ENCODE data around the gene DDX10.

DDX10 gene

GRCh38 chr11:108873310-108873709 is 208.4 kb downstream of the DDX10 start:
- DNase-seq (ENCODE audit: low spot score) = no peak

GRCh38 chr11:108873941-108874340 is 209.1 kb downstream of the DDX10 start:
- DNase-seq (ENCODE audit: low spot score) = no peak

- no peak for DNase-seq (ENCODE audit: low spot score)
These were observed 210.3 kb downstream of the DDX10 start for GRCh38 chr11:108875134-108875533.

- DNase-seq (ENCODE audit: low spot score) = no peak
These were observed 212.3 kb downstream of the DDX10 start for GRCh38 chr11:108877178-108877577.

GRCh38 chr11:108880510-108880909 is 215.6 kb downstream of the DDX10 start:
- DNase-seq (ENCODE audit: low spot score) = no peak

GRCh38 chr11:108881131-108881530 is 216.3 kb downstream of the DDX10 start:
- no peak for DNase-seq (ENCODE audit: low spot score)

- DNase-seq (ENCODE audit: low spot score) = no peak
These were observed 217.5 kb downstream of the DDX10 start for GRCh38 chr11:108882211-108882831.

- no peak for DNase-seq (ENCODE audit: low spot score)
These were observed 221.3 kb downstream of the DDX10 start for GRCh38 chr11:108886005-108886659.

- DNase-seq (ENCODE audit: low spot score) = no peak
These were observed 221.8 kb downstream of the DDX10 start for GRCh38 chr11:108886660-108887009.

GRCh38 chr11:108887436-108888238 is 222.8 kb downstream of the DDX10 start:
- no peak for DNase-seq (ENCODE audit: low spot score)

GRCh38 chr11:108890482-108891105 is 225.7 kb downstream of the DDX10 start:
- DNase-seq (ENCODE audit: low spot score) = no peak

- DNase-seq (ENCODE audit: low spot score) = no peak
These were observed 226.3 kb downstream of the DDX10 start for GRCh38 chr11:108891143-108891542.

GRCh38 chr11:108891909-108892511 is 227.1 kb downstream of the DDX10 start:
- no peak for DNase-seq (ENCODE audit: low spot score)

GRCh38 chr11:108895579-108896480 is 231.0 kb downstream of the DDX10 start:
- DNase-seq (ENCODE audit: low spot score) = no peak

GRCh38 chr11:108897071-108897481 is 232.2 kb downstream of the DDX10 start:
- DNase-seq (ENCODE audit: low spot score) = no peak

GRCh38 chr11:108897916-108898315 is 233.0 kb downstream of the DDX10 start:
- DNase-seq (ENCODE audit: low spot score) = no peak

GRCh38 chr11:108901359-108901758 is 236.5 kb downstream of the DDX10 start:
- DNase-seq (ENCODE audit: low spot score) = no peak

- no peak for DNase-seq (ENCODE audit: low spot score)
These were observed 237.2 kb downstream of the DDX10 start for GRCh38 chr11:108902027-108902469.

GRCh38 chr11:108904480-108904879 is 239.6 kb downstream of the DDX10 start:
- no peak for DNase-seq (ENCODE audit: low spot score)

- DNase-seq (ENCODE audit: low spot score) = peak; percentile 18
These were observed 241.5 kb downstream of the DDX10 start for GRCh38 chr11:108906329-108906728.

GRCh38 chr11:108906826-108907225 is 242.0 kb downstream of the DDX10 start:
- DNase-seq (ENCODE audit: low spot score) = no peak
